MM.1S (cell line): Measurements from ENCODE around the gene ENTPD5.

Experiments used
- EZH2 ChIP-seq: fragments of 300-600 bp; sonication (generic); optimal IDR thresholded peaks from 2 replicates; pipeline ENCODE3; 2017; ENCODE audit warnings: low read depth, mild to moderate bottlenecking, antibody characterized with exemption, low read length, mixed read lengths
- EZH2phosphoT487 ChIP-seq: fragments of 300-600 bp; sonication (generic); IDR thresholded peaks from 2 replicates; pipeline ENCODE4 v1.6.1; 2018; ENCODE audit warnings: antibody characterized with exemption, low read length
- TF ChIP-seq, protein P1 (sequence below): fragments of 300-600 bp; sonication (generic); IDR thresholded peaks from 2 replicates; pipeline ENCODE4 v1.5.1; 2016; ENCODE audit warnings: antibody characterized with exemption, low read length, mixed read lengths

DNA sequence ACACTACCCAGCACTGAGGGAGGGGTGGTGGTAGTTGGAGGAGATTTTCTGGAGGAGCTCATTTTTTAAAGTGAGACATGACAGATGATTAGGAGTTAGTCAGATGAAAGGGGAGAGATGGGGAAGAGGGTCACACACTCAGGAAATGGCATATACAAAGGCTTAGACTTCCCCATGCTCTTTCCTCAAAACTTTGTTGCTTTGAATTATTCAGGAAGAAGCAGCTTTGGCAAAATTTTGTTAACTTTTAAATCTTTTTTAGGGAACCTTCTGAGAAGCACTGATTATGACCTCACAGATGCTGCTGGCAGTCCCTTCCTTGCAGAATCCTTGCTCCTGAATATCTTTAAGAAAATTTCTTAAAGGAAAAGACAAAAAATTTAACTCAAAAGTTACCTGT, 45.3 kb upstream of the ENTPD5 start:
- TF ChIP-seq, protein P1, sequence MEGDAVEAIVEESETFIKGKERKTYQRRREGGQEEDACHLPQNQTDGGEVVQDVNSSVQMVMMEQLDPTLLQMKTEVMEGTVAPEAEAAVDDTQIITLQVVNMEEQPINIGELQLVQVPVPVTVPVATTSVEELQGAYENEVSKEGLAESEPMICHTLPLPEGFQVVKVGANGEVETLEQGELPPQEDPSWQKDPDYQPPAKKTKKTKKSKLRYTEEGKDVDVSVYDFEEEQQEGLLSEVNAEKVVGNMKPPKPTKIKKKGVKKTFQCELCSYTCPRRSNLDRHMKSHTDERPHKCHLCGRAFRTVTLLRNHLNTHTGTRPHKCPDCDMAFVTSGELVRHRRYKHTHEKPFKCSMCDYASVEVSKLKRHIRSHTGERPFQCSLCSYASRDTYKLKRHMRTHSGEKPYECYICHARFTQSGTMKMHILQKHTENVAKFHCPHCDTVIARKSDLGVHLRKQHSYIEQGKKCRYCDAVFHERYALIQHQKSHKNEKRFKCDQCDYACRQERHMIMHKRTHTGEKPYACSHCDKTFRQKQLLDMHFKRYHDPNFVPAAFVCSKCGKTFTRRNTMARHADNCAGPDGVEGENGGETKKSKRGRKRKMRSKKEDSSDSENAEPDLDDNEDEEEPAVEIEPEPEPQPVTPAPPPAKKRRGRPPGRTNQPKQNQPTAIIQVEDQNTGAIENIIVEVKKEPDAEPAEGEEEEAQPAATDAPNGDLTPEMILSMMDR: no peak
- TF ChIP-seq EZH2: no peak
- TF ChIP-seq EZH2phosphoT487: no peak
